ENCODE data around the gene UNC5C. TPM values are rescaled to one million over a fixed set of nuclear protein-coding genes. Genes with fewer than 3 reads are reported as not detected.

UNC5C gene
- total RNA-seq, 2 donors from 2014 or later: not detected

- Mint-ChIP-seq H3K4me3 (no peak overlapping the region), H3K27ac (no peak overlapping the region), H3K9me3 (peaks cover 5% of the 10 kb centered on the region), H3K36me3 (no peaks in the 10 kb centered on the region), H3K27me3 (no peaks in the 10 kb centered on the region), H3K4me1 (ENCODE audit: low read depth in 2 of 2) (no peaks in the 10 kb centered on the region)
- DNase-seq (ENCODE audit: low spot score) (no peak), ATAC-seq (no peak)
These were observed 44.3 kb downstream of the UNC5C start for GRCh38 chr4:95504501-95504900.

- ATAC-seq (no peak), DNase-seq (ENCODE audit: low spot score) (no peak)
- Mint-ChIP-seq H3K9me3 (peaks cover 2% of the 10 kb centered on the region), H3K27me3 (no peaks in the 10 kb centered on the region), H3K4me3 (no peak overlapping the region), H3K36me3 (no peaks in the 10 kb centered on the region), H3K27ac (no peak overlapping the region), H3K4me1 (ENCODE audit: low read depth in 2 of 2) (no peaks in the 10 kb centered on the region)
These were observed 48.4 kb downstream of the UNC5C start for GRCh38 chr4:95500361-95500760.

DNA sequence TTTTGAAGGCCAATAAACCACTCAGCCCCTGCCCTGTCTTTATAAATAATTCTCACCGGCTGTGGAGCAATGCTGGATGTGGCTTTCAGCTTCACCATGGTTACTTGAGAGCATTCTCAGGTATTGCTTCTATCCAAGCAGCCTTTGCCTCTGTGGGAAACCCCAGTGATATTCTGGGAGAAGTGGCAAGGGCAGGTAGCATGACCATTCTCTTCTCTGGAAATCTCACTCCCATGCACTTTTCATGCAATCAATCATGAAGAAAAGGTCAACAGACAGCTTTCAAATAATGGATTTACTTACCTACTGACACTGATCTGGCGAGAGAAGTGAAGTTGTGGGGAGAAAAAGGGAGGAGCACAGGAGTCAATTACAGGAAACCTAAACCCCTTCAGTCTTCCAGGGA, 49.5 kb downstream of the UNC5C start:
- no peak for DNase-seq (ENCODE audit: low spot score)
- no peaks in the 10 kb centered on the region for H3K4me1 Mint-ChIP-seq (ENCODE audit: low read depth in 2 of 2)
- no peaks in the 10 kb centered on the region for H3K36me3 Mint-ChIP-seq
- no peak overlapping the region for H3K4me3 Mint-ChIP-seq
- peaks cover 2% of the 10 kb centered on the region for H3K9me3 Mint-ChIP-seq
- no peaks in the 10 kb centered on the region for H3K27me3 Mint-ChIP-seq
- no peak overlapping the region for H3K27ac Mint-ChIP-seq
- no peak for ATAC-seq

DNA sequence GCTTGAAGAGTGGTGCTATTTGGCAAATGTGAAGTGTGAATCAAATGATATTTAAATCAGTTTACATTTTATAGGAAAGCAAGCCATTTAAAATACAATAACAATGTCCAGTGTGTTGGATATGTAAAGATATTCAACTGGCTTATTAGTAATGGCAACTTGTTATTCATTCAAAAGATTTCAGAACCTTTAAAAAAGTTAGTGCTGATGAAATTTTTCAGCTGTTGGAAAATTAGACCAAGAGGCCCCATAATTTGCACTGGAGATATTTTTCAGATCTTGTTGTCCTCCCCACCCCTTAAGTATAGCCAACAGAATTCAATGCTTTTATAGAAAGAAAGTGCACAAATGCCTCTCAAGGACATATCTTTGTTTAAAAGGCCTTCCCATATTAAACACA, 54.6 kb downstream of the UNC5C start:
- DNase-seq (ENCODE audit: low spot score) (no peak), ATAC-seq (no peak)
- no peaks in the 10 kb centered on the region for H3K27me3 Mint-ChIP-seq
- H3K4me3 Mint-ChIP-seq: no peak overlapping the region
- H3K36me3 Mint-ChIP-seq: no peaks in the 10 kb centered on the region
- no peaks in the 10 kb centered on the region for H3K9me3 Mint-ChIP-seq
- no peak overlapping the region for H3K27ac Mint-ChIP-seq
- no peaks in the 10 kb centered on the region for H3K4me1 Mint-ChIP-seq (ENCODE audit: low read depth in 2 of 2)

DNA sequence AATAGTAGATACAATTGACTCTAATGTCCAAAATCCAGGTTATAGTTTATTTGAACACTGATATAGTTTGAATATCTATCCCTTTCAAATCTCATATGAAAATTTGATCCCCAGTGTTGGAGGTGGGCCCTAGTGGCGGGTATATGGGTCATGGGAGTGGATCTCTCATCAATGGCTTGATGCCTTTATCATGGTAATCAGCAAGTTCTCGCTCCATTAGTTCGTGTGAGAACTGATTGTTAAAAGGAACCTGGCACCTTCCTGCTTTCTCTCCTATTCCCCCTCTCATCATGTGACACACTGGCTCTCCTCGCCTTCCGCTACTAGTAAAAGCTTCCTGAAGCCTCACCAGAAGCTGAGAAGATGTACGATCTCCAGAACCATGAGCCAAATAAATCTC, 70.1 kb downstream of the UNC5C start:
- no peak for ATAC-seq
- H3K36me3 Mint-ChIP-seq: no peaks in the 10 kb centered on the region
- H3K4me3 Mint-ChIP-seq: no peak overlapping the region
- H3K4me1 Mint-ChIP-seq (ENCODE audit: low read depth in 2 of 2): no peaks in the 10 kb centered on the region
- H3K9me3 Mint-ChIP-seq: peaks cover 9% of the 10 kb centered on the region
- no peak overlapping the region for H3K27ac Mint-ChIP-seq
- DNase-seq (ENCODE audit: low spot score): no peak
- H3K27me3 Mint-ChIP-seq: no peaks in the 10 kb centered on the region

DNA sequence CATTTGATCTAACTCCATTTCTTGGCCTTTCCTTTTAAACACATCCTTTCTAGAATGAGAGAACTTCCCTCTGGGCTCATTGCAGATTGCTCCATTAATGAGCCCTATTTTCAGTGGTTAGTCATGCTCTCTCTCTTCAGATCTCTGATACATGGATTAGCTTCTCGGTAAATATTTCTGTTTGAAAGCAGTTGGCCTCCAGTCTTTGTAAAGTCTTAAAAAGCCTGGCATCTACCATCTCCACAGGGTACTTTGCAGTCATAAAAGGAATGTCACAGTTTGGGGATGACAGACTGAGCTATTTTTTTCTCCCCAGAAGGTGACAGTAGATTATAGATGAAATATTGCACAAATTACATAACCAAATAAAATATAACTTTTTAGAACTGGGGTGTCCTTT, 72.7 kb downstream of the UNC5C start:
- Mint-ChIP-seq H3K9me3 (peaks cover 9% of the 10 kb centered on the region), H3K27ac (no peak overlapping the region), H3K4me3 (no peak overlapping the region), H3K27me3 (no peaks in the 10 kb centered on the region), H3K36me3 (no peaks in the 10 kb centered on the region), H3K4me1 (ENCODE audit: low read depth in 2 of 2) (no peaks in the 10 kb centered on the region)
- ATAC-seq: no peak
- no peak for DNase-seq (ENCODE audit: low spot score)

DNA sequence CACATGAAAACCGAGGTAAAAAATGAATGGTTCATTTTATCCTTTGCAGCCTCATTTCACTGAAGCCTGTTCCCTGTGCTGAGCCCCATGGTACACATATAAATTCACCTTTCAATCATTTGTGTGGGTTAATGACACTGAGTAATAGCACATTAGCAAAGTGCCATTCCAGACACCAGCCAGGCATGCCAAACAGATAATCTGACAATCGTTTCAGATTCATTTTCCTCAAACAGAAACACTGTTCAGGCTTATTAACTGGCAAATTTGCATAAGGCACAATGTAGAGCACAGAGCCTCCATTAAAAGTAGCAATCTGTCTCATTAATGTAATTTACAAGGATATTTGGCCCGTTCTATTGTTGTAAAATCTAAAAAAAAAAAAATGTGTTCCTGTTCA, 76.2 kb downstream of the UNC5C start:
- ATAC-seq (no peak), DNase-seq (ENCODE audit: low spot score) (no peak)
- H3K27me3 Mint-ChIP-seq: no peaks in the 10 kb centered on the region
- no peaks in the 10 kb centered on the region for H3K36me3 Mint-ChIP-seq
- peaks cover 5% of the 10 kb centered on the region for H3K9me3 Mint-ChIP-seq
- H3K27ac Mint-ChIP-seq: no peak overlapping the region
- H3K4me1 Mint-ChIP-seq (ENCODE audit: low read depth in 2 of 2): no peaks in the 10 kb centered on the region
- no peak overlapping the region for H3K4me3 Mint-ChIP-seq

GRCh38 chr4:95470622-95471021, 78.2 kb downstream of the UNC5C start:
- DNase-seq (ENCODE audit: low spot score) (no peak), ATAC-seq (no peak)
- Mint-ChIP-seq H3K36me3 (no peaks in the 10 kb centered on the region), H3K27me3 (no peaks in the 10 kb centered on the region), H3K4me3 (no peak overlapping the region), H3K9me3 (peaks cover 8% of the 10 kb centered on the region), H3K4me1 (ENCODE audit: low read depth in 2 of 2) (no peaks in the 10 kb centered on the region), H3K27ac (no peak overlapping the region)

DNA sequence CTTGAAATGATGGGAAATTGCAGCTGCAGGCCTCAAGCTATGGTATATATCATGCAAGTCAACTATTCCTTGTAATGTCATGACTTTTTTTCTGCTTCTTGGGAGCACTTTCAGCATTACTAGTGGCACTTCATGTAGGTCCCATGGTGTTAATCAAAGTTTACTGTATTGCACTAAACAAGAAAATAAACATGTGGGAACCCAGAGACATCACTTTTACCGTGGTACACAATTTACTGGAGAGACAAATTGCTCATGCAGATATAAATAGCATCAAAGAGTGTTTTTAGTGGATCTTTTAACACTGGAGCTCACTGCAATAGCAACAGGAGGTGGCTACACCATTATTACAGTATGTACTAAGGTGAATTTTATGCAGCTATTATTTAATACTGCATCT, 79.2 kb downstream of the UNC5C start:
- DNase-seq (ENCODE audit: low spot score) (no peak), ATAC-seq (no peak)
- H3K27ac Mint-ChIP-seq: no peak overlapping the region
- H3K9me3 Mint-ChIP-seq: peaks cover 3% of the 10 kb centered on the region
- no peak overlapping the region for H3K4me3 Mint-ChIP-seq
- no peaks in the 10 kb centered on the region for H3K27me3 Mint-ChIP-seq
- no peaks in the 10 kb centered on the region for H3K36me3 Mint-ChIP-seq
- H3K4me1 Mint-ChIP-seq (ENCODE audit: low read depth in 2 of 2): no peaks in the 10 kb centered on the region

DNA sequence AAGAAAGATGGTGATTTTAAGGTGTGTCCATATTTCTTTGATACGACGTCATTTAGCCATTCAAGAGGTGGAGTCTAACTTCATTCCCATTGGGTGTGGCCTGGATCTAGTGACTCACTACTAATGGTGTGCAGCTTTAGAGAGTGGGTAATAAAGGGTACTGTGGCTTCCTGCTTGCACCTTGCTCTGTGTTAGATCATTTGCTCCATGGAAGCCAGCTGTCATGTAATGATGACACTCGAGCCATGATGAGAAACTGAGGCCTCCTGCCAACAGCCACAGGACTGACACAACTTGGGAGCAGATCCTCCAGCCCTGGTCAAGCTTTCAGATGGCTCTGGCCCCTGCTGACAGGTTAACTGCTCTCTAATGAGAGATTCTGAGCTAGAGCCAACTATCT, 82.0 kb downstream of the UNC5C start:
- H3K27ac Mint-ChIP-seq: no peak overlapping the region
- ATAC-seq (no peak), DNase-seq (ENCODE audit: low spot score) (no peak)
- H3K4me1 Mint-ChIP-seq (ENCODE audit: low read depth in 2 of 2): no peaks in the 10 kb centered on the region
- H3K36me3 Mint-ChIP-seq: no peaks in the 10 kb centered on the region
- no peak overlapping the region for H3K4me3 Mint-ChIP-seq
- H3K27me3 Mint-ChIP-seq: no peaks in the 10 kb centered on the region
- peaks cover 6% of the 10 kb centered on the region for H3K9me3 Mint-ChIP-seq

GRCh38 chr4:95465010-95465409, 83.8 kb downstream of the UNC5C start:
- no peak overlapping the region for H3K27ac Mint-ChIP-seq
- H3K36me3 Mint-ChIP-seq: no peaks in the 10 kb centered on the region
- no peak overlapping the region for H3K4me3 Mint-ChIP-seq
- no peaks in the 10 kb centered on the region for H3K4me1 Mint-ChIP-seq (ENCODE audit: low read depth in 2 of 2)
- no peak for DNase-seq (ENCODE audit: low spot score)
- H3K9me3 Mint-ChIP-seq: peaks cover 9% of the 10 kb centered on the region
- ATAC-seq: no peak
- H3K27me3 Mint-ChIP-seq: no peaks in the 10 kb centered on the region

GRCh38 chr4:95462921-95463320, 85.9 kb downstream of the UNC5C start:
- peaks cover 9% of the 10 kb centered on the region for H3K9me3 Mint-ChIP-seq
- H3K4me3 Mint-ChIP-seq: no peak overlapping the region
- no peaks in the 10 kb centered on the region for H3K36me3 Mint-ChIP-seq
- no peaks in the 10 kb centered on the region for H3K27me3 Mint-ChIP-seq
- H3K27ac Mint-ChIP-seq: no peak overlapping the region
- DNase-seq (ENCODE audit: low spot score): no peak
- H3K4me1 Mint-ChIP-seq (ENCODE audit: low read depth in 2 of 2): no peaks in the 10 kb centered on the region
- ATAC-seq: no peak

GRCh38 chr4:95457353-95457752, 91.4 kb downstream of the UNC5C start:
- no peak for DNase-seq (ENCODE audit: low spot score)
- ATAC-seq: no peak

GRCh38 chr4:95450294-95450693, 98.5 kb downstream of the UNC5C start:
- H3K36me3 Mint-ChIP-seq: no peaks in the 10 kb centered on the region
- peaks cover 0 to 3% of the 10 kb centered on the region in 2 donors for H3K27me3 Mint-ChIP-seq
- no peak overlapping the region for H3K27ac Mint-ChIP-seq
- no peak overlapping the region for H3K4me3 Mint-ChIP-seq
- H3K4me1 Mint-ChIP-seq (ENCODE audit: low read depth in 2 of 2): no peaks in the 10 kb centered on the region
- H3K9me3 Mint-ChIP-seq: peaks cover 6% of the 10 kb centered on the region
- DNase-seq (ENCODE audit: low spot score) (no peak), ATAC-seq (no peak)

More at GRCh38 chr4:95457353-95457752, 91.4 kb downstream of the UNC5C start:
- Mint-ChIP-seq H3K4me1 (ENCODE audit: low read depth in 2 of 2) (no peaks in the 10 kb centered on the region), H3K9me3 (peaks cover 9% of the 10 kb centered on the region), H3K36me3 (no peaks in the 10 kb centered on the region), H3K4me3 (no peak overlapping the region), H3K27me3 (peaks cover 0 to 3% of the 10 kb centered on the region in 2 donors), H3K27ac (no peak overlapping the region)

- H3K9me3 Mint-ChIP-seq: peaks cover 3% of the 10 kb centered on the region
- no peaks in the 10 kb centered on the region for H3K4me1 Mint-ChIP-seq (ENCODE audit: low read depth in 2 of 2)
- no peaks in the 10 kb centered on the region for H3K36me3 Mint-ChIP-seq
- no peak overlapping the region for H3K27ac Mint-ChIP-seq
- no peaks in the 10 kb centered on the region for H3K27me3 Mint-ChIP-seq
- no peak overlapping the region for H3K4me3 Mint-ChIP-seq
- ATAC-seq (no peak), DNase-seq (ENCODE audit: low spot score) (no peak)
These were observed 102.6 kb downstream of the UNC5C start for GRCh38 chr4:95446173-95446572.

Measured in natural killer cell treated with Interleukin-12 subunit alpha and Interleukin-12 subunit beta and Interleukin-15 and Interleukin-18, amount 100 ng/mL, for 72 hours (primary cell).